Hippocampal formation (tissue), 2 donors: ENCODE data around the gene PPIE.

Experiments used
- DNase-seq, 2 donors: peaks; one replicate each; lab custom pipeline; 2025; lab: John Stamatoyannopoulos, UW

The PPIE gene

DNA sequence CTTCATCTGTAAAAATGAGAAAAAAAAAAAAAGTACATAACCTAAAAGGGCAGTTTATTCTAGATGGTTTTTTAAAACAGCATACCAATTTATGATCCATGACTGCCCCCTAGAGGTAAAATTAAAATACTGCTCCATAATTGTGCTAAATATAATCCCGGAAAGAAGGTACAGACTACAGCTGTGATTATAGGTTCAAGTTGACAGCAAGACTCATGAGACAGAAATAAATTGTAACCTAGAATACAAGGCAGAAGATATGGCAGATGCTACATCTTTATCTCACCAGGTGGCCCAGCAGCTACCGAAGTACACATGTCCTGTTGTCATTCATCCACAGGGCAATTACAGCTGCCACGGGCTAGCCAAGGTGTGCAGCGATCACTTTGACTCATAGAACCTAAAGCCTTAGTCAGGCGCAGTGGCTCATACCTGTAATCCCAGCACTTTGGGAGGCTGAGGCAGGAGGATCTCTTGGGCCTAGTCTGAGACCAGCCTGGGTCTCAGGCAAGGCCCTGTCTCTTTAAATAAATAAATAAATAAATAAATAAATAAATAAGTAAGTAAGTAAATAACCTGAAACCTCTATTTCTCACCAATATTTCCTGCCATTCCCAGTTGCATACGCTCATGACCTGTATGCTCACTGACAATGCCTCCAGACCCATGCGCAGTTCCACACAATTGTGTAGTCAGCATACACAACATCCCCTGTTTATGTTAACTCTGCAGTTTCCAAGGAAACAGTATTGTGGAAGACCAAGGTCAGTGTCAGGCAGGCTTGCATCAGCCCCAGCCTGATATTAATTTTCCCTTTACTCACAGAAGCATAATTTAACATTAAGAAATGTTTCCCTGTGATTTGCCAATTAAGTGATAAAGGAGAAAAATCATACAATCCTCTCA lies 18.3 kb upstream of the PPIE start:
- DNase-seq, result peak in 1 of 2 donors; percentile 73

DNA sequence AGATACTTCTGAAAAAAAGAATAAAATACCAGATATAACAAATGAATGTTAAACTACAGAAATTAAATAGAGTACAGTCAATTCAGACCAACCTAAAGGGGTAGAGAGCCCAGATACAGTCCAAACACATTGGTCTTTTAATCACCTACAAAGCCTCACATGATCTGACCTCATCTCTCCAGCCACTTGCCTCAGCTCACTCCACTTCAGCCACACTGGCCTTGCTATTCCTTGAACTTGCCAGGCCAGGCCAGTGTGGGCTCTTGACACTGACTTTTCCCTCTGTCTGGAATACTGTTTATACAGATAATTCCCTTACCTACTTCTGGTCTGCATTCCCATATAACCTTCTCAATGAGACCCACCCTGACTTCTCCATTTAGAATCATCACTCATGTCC lies 17.0 kb upstream of the PPIE start:
- no peak for DNase-seq

DNA sequence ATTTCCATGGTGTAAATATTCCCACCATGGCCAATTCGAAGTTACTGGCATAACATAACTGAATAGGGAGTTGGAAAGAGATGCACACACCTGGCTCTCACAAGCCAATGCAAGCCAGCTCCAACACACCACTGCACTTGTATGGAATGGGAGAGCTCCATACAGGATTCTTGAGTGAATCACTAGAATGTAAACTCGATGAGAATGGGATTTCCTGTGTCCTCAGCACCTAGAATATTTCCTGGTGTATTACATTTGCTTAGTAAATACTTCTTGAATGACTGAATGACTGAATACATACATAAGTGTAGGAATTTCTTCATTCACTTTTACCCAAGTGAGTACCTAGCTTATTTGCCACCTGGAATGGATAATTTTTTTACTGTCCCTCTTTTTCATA lies 16.2 kb upstream of the PPIE start:
- DNase-seq, result no peak

DNA sequence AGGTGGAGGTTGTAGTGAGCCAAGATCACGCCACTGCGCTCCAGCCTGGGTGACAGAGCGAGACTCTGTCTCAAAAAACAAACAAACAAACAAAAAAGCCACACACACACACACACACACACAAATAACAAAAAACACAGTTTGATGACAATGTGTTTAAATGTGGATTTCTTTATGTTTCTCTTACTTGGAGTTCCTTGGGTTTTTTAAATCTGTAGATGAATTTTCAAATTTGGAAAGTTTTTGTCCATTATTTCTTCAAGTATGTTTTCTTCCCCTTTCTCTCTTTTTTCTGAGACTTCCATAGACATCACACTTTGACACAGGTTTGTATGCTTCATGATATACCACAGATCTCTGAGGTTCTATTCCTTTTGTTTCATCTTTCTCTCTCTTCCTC lies 12.1 kb upstream of the PPIE start:
- DNase-seq, result no peak

DNA sequence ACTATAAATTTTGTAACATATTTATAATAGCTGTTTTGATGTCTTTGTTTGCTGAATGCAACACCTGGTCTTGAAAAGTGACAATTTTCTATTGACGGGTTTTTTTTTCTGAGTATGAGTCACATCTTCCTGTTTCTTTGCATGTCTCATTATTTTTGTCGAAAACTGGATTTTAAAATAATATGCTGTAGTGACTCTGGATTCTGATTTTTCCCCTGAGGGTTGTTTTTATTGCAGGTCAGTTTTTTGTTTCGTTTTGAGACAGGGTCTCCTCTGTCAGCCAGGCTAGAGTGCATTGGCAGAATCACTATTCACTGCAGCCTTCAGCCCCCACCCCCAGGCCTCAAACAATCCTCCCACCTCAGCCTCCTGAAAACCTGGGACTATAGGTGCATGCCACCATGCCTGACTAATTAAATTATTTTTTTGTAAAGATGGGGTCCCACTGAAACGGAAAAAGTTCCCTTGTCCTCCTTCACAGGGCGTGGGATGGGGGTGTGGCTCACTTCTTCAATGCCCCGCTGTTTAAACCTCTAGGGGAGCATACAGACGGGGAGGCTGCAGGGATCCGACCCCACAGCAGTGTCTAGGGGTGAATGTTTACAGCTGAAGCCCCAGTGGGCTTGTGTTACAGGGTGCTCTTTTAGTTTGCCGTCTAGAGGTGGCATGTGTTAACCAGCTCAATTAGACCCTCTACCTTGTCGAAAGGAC lies 11.3 kb upstream of the PPIE start:
- DNase-seq, result no peak

DNA sequence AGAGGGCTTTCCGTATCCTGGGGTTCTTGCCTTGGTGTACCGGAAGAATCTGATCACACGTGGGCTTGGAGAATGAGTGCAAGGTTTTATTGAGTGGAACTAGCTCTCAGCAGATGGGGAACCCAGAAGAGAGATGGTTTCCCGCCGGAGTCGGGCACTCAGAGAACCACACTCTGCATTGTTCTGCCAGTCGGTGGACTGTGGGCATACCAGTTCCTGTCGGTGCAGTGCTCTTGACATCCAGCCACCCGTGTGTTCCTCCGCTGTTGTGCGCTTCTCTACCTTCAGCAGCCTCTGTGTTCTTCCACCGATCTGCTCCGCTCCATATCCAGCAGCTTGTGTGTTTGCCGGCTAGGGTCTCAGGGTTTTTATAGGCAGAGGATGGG lies 10.8 kb upstream of the PPIE start:
- no peak for DNase-seq

DNA sequence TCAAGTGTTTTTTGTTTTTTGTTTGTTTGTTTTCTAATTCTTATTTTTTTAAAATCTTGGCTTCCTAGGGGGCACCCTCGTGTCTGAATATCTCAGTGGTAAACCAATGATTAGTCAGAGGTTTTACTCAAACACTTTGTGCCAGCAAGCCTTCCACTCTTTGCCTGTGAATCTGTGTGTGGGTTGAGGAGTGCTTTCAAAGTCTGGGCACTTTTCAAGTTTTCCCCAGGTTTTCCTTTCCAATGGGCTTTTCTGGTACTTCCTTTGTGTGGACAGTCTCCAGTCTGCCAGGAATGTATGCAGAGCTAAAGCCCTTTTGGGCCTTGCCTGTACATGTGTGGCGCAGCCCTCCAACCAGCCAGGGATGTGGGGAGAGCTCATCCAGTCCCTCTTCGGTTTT lies 9.7 kb upstream of the PPIE start:
- no peak for DNase-seq

DNA sequence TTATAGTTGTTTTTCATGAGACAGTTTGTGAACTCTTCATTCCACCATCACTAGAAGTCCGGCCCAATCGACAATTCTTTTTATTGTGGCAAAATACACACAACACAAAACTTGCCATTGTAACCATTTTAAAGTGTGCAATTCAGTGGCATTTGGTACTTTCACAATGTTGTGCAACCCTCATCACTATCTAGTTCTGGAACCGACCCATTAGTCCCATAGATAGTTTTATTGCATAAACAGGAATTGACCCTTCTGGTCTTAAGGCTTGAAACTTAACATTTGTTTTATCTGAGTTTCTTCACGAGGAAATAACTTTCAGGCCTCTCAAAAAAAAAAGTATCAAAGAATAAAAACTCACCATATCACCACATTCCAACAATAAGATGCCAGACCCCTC lies 8.8 kb upstream of the PPIE start:
- DNase-seq, result no peak

DNA sequence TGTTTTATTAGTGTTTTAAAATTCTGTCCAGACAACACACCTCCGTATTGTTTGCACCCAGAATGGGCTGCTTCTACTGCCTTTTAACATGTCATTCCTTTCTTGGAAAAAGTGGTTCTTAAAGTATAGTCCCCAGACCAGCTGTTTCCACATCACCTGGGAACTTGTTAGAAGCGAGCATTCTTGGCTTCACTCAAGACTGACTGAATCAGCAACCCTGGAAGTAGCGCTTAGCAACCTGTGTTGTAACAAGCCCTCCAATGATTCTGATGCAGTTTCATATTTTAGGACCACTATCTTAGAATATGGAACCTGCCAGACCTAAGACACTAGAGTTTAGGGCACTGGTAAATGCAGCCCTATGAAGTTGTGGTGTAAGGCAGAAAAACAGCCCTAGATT lies 6.0 kb upstream of the PPIE start:
- DNase-seq, result no peak

DNA sequence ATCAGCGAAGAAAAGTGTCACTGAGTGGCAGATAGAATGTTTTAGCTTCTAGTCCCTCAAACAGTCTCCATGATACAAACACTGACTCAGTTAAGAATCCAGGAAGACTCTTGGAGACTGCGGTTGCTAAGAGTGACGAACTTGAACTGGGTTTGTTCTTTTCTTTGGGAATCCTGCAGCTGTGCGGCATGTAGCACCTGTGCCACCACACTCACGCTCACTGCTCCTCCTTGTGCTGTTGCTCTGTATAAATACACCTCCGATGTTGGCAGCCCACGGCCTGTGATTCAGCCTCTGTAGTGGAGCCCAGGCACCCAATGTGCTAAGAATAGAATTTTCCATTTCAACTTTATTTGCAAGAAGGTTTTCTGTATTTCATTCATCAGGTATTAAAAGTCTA lies 5.5 kb upstream of the PPIE start:
- peak in 1 of 2 donors; percentile 33 for DNase-seq

DNA sequence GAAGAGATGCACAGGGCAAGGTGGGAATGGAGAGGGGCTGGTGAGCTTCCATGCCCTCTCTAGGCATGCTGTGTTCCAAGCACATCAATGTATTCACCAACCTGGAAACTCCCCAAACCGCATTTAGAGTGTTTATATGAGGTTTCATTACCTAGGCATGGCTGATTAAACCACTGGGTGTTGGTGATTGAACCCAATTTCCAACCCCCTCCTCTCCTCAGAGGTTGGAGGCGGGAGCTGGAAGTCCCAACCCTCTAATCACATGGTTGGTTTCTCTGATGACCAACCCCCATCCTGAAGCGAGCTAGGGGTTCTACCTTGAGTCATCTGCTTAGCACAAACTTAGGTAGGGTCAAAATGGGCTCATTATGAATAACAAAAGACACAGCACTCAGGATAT lies 3.0 kb upstream of the PPIE start:
- DNase-seq, result no peak

DNA sequence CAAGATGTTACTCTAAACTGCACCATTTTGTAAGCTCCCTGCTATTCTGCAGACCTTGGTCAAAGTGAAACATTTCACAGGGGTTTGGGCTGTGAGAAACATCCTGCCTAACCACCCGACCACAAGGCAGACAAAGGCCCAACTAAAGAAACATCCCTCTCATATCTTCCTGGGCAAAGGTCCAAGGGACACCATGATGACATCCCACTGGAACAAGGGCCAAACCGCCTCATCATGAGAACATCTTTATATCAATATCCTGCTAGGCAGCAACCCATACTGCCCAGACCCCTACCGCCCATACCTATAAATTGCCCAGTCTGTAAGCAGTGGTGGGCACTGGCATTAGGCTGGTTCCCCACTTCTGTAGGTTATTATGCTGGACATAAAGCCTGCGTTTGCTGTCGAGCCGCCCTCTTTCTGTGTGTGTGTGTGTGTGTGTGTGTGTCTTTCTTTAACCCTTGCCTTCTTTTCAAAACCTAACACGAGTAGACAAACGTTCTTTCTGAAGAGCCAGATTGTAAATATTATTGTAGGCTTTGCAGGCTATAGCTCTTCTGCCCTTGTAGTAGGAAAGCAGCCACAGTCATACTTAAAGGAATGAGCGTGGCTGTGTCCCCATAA lies 1.0 kb upstream of the PPIE start:
- no peak for DNase-seq

DNA sequence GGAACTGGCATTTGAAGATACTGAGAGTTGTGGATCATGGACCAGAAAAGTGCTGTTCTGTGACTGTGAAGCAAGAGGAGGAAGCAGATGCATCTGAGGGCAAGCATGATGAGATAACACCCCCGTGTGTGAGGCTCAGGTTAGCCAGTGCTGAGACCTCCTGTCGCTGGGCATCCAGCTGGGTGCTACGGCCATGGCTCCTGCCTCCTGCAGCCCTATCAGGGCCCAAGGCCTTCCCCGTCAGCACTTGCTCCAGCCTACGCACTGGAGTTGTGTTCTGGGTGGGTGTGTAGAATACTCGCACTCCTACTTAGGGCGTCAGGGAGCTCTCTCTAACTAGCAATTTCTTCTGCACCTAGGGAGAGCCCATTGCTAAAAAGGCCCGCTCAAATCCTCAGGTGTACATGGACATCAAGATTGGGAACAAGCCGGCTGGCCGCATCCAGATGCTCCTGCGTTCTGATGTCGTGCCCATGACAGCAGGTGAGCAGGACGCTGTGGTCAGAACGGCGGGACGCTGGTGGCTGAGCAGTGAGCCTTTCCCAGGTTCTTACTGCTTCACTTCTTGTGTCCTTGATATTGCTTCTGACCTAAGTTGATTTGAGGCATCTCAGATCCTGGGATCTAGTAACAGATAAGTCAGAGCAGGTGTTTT lies 6.5 kb downstream of the PPIE start:
- DNase-seq, result no peak

DNA sequence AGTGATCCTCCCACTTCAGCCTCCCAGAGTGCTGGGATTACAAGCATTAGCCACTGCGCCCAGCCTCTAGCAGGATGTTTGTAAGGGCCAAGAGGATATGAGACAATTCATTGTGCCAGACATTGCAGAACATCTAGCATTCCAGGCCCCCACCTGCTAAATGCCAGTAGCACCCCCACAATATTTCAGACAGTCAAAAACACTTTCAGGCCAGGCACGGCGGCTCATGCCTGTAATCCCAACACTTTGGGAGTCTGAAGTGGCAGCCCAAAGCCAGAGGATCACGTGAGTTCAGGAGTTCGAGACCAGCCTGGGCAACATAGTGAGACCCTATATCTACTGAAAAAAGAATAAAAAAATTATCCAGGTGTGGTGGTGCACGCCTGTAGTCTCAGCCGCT lies 12.9 kb downstream of the PPIE start:
- DNase-seq, result no peak

DNA sequence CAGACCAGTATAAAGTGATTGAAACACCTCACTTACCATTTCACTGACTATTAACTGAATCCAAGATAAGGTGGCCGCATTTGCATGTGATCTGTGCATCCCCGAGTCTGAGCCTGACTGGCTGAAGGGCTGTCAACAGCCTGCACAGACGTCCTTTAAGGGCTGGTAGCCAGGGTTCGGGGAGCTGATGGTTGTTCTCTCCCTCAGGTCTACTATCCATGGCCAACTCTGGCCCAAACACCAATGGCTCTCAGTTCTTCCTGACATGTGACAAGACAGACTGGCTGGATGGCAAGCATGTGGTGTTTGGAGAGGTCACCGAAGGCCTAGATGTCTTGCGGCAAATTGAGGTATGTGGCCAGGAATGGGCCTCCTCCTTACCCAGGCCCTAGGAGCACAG lies 14.0 kb downstream of the PPIE start:
- no peak for DNase-seq

DNA sequence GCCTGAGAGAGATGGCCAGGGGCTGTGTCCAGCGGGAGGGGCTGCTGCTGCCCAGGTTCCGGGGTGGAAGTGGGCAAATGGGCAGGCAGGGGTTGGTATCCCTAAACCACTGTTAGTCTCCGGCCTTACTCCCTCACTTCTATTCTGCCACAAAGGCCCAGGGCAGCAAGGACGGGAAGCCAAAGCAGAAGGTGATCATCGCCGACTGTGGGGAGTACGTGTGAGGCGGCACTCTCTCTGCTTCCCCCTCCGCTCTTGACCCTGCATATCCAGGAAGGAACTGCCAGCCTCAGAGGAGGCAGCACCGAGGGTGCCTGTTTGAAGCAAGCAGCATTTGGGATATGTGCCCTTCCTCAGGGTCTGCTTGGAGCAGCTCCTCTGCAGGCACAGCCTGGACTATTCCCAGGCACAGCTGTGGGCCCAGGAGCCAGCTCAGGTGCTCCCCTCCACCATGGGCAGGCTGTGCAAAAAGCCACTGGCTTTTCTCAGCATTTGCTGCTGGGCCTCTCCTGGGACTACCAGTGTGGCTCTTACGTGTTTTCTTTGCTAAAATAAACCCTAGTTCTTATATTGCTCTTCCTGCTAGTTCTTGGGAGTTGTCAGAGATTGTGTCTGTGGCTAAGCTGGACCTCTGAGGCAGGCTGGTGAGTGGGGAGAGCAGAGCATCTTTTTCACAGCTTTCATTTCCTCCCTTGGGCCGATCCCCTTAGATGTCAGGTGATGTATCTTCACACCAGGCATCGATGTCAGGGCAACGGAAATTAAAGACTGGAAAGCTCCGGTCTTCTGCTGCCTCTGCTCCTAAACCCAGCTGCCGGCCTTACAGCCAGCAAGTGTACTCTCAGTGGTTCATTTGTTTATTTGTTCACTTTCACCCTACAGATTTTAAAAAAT lies 14.7 kb downstream of the PPIE start:
- no peak for DNase-seq

DNA sequence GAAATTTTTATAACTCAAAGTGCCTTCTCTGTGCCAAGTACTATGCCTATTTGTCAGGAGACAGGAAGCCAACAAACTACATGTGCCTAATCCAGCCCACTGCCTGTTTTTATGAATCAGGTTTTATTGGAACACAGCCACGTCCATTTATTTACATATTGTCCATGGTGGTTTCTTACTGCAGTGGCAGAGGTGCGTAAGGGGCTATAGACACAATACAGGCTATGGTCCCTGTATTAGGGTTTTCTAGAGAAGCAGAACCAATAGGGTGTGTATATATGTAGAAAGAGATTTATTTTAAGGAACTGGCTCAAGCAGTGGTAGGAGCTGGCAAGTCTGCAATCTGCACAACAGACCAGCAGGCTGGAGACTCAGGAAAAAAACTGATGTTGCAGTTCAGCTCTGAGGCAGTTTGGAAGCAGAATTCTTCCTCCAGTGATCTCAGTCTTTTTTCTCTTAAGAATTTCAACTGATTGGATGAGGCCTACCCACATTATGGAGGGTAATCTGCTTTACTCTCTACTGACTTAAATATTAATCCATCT lies 15.4 kb downstream of the PPIE start:
- peak in 1 of 2 donors; percentile 27 for DNase-seq

DNA sequence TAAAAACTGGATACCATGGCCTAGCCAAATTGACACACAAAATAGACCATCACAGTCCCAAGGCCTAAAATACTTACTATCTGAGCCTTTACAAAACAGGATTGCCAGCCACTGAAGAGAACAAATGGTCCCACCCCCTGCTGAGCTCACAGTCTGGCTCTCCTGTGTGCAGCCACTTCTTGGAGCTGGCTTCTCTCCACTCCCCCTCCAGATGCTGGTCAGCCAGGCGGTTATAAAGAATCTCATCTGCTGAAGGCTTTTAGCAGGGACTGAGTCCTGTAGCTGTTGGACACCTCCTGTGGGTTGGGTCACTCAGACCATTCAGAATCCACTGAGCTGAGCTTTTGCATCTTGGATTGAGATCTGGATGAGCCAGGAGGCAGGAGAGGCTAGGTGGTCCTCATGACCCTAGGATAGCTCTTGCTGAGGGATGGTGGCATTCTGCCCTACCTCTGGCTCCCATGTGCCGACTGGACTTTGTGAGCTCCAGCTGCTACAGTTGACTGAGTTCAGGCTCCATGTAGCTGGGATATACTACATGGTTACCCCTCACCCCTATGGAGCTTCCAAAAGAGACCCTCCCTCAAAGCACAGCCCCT lies 16.3 kb downstream of the PPIE start:
- DNase-seq, result no peak

DNA sequence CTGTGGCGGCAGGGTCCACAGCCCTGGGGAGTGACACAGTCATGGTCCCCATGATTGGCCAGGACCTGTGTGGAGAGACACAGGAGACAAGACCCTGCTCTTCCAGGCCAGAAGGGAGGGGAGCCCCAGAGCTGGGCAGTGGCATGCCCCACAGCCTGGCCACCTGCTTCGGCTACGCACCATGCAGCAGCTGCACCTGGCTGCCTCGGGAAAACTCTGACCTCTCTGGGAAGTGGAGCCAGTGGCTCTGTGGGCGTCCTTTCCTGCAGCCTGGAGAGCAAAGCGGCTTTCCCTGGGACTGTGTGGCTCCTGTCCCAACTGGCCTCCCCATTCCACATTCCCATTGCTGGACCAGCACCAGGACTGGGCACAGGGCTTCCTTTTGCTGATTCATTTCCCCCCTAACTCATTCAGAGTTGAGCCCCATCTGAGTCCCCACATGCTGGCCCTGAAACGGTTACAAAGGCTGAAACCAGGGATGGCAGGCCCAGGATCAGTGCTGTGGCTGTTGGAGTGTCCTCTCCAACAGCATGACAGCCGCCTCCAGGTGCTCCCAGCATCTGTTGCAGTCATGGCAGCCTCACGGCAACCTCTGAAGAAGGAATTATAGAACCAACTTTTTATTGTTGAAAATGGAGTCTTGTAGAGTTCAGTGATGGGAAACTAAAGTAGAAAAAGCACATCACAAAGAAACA lies 17.4 kb downstream of the PPIE start:
- DNase-seq, result no peak

DNA sequence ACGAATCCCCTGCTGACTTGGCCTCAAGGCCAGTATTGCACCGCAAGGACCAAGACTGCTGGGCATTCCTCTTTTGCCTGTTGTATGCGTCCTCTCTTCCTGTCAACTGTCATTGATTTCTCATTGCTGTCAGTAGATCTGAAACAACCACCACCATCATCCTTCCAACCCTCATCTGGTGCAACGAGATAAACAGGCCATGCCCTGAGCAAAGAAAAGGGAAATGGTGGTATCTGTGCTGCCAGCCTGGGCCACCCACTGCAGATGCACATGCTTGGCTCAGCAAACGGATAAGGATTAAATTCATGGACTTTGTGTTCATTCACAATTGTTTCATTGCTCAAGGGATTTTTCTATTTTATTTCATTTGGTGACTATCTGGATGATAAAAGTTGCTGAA lies 18.8 kb downstream of the PPIE start:
- DNase-seq, result no peak
